H1 (cell line): Measurements from ENCODE around the gene TNNT3. TPM values are rescaled to one million over a fixed set of nuclear protein-coding genes. Genes with fewer than 3 reads are reported as not detected.

ENCODE experiments used
- CTCF ChIA-PET: fragments of 300-600 bp; sonication (Branson Sonifier 250); formaldehyde crosslinking; loops from one replicate; lab custom pipeline; 2021; ENCODE audit not compliant: partially characterized antibody; lab: Charles Lee
- POLR2A ChIA-PET: fragments of 300-600 bp; sonication (Branson Sonifier 250); formaldehyde crosslinking; loops from one replicate; lab custom pipeline; 2021; ENCODE audit warnings: inconsistent platforms; ENCODE audit not compliant: partially characterized antibody; lab: Charles Lee
- DNase-seq, 2 experiments: peaks; one replicate each; pipeline versions ENCODE4 v3.0.0 to v3.0.0-alpha.2; 2010 to 2022; ENCODE audit warnings: low spot score in 2 of 2, low read depth in 1 of 2, mixed read lengths in 1 of 2
- FAIRE-seq: peaks from 2 replicates; lab custom pipeline; 2011; peaks lifted over from hg19 to GRCh38; lab: Jason Lieb, UNC
- H2AFZ ChIP-seq: 2 replicates; pipeline ENCODE4 v1.8.1; 2012; ENCODE audit warnings: low read length, inconsistent platforms
- H2AK5ac ChIP-seq: 2 replicates; pipeline ENCODE4 v1.6.1; 2013; ENCODE audit warnings: low read depth, low read length
- H2BK120ac ChIP-seq: replicated peaks from 2 replicates; pipeline ENCODE3; 2013; ENCODE audit warnings: low read depth, low read length, inconsistent platforms
- H2BK12ac ChIP-seq: 2 replicates; pipeline ENCODE4 v1.6.1; 2013; ENCODE audit warnings: low read depth, low read length
- H2BK15ac ChIP-seq: 2 replicates; pipeline ENCODE4 v1.6.1; 2013; ENCODE audit warnings: low read length
- H2BK20ac ChIP-seq: 2 replicates; pipeline ENCODE4 v1.6.1; 2013; ENCODE audit warnings: low read length
- H2BK5ac ChIP-seq: 2 replicates; pipeline ENCODE4 v1.6.1; 2013; ENCODE audit warnings: low read depth, low read length
- H3K14ac ChIP-seq: 2 replicates; pipeline ENCODE4 v1.6.1; 2013; ENCODE audit warnings: inconsistent platforms; ENCODE audit not compliant: insufficient read length
- H3K18ac ChIP-seq: 2 replicates; pipeline ENCODE4 v1.6.1; 2013; ENCODE audit warnings: low read length; ENCODE audit errors: extremely low read depth
- H3K23ac ChIP-seq: 2 replicates; pipeline ENCODE4 v1.6.1; 2013; ENCODE audit warnings: inconsistent platforms; ENCODE audit not compliant: insufficient read length
- H3K23me2 ChIP-seq: 2 replicates; pipeline ENCODE4 v1.6.1; 2013; ENCODE audit warnings: low read depth, low read length
- H3K27ac ChIP-seq: 2 replicates; pipeline ENCODE4 v1.6.1; 2011; ENCODE audit warnings: low read depth, low read length, inconsistent platforms
- H3K27me3 ChIP-seq, 4 experiments: replicated peaks in 1 of 4; 1 replicate in 1 of 4; 2 replicates in 3 of 4; pipeline versions ENCODE4 v1.6.1 to v1.8.1; 2011 to 2013; ENCODE audit warnings: low read length in 3 of 4, mild to moderate bottlenecking in 3 of 4, inconsistent platforms in 2 of 4, mixed read lengths in 2 of 4, moderate library complexity in 1 of 4; ENCODE audit not compliant: control insufficient read depth in 3 of 4, insufficient read depth in 3 of 4; ENCODE audit errors: extremely low read depth in 1 of 4
- H3K36me3 ChIP-seq, 4 experiments: 2 replicates each; pipeline versions ENCODE4 v1.6.1 to v1.8.1; 2011 to 2013; ENCODE audit warnings: mild to moderate bottlenecking in 4 of 4, low read length in 3 of 4, moderate library complexity in 2 of 4, control low read depth in 1 of 4, inconsistent platforms in 1 of 4; ENCODE audit not compliant: insufficient read depth in 4 of 4, control insufficient read depth in 2 of 4
- H3K4ac ChIP-seq: replicated peaks from 2 replicates; pipeline ENCODE3; 2013; ENCODE audit warnings: low read length, low read depth, mixed read lengths, inconsistent platforms; ENCODE audit not compliant: insufficient read length
- H3K4me1 ChIP-seq, 4 experiments: replicated peaks in 1 of 4; 1 replicate in 1 of 4; 2 replicates in 3 of 4; pipeline versions ENCODE4 v1.6.1 to v1.8.1; 2011 to 2013; ENCODE audit warnings: low read length in 3 of 4, inconsistent platforms in 2 of 4, mixed read lengths in 1 of 4; ENCODE audit not compliant: insufficient read depth in 4 of 4, control insufficient read depth in 3 of 4
- H3K4me2 ChIP-seq, 2 experiments: 2 replicates each; pipeline versions ENCODE4 v1.6.1 to v1.8.1; 2011 to 2013; ENCODE audit warnings: low read depth in 2 of 2, low read length in 2 of 2, control low read depth in 1 of 2, inconsistent platforms in 1 of 2, mild to moderate bottlenecking in 1 of 2; ENCODE audit not compliant: insufficient read depth in 1 of 2
- H3K4me3 ChIP-seq, 4 experiments: fragments of 200-600, 300-600 bp in 1 of 4; sonication (generic), shearing (Covaris generic), sonication (Bioruptor Twin) in 1 of 4; 2 replicates each; pipeline versions ENCODE4 v1.5.1 to v1.8.1; 2011 to 2016; ENCODE audit warnings: low read length in 4 of 4, low read depth in 3 of 4, control low read depth in 2 of 4, inconsistent platforms in 2 of 4, mild to moderate bottlenecking in 2 of 4, mixed read lengths in 1 of 4, moderate library complexity in 1 of 4; ENCODE audit not compliant: insufficient read depth in 2 of 4; ENCODE audit errors: extremely low read depth in 1 of 4
- H3K56ac ChIP-seq: replicated peaks from 2 replicates; pipeline ENCODE3; 2013; ENCODE audit warnings: low read depth, mild to moderate bottlenecking, mixed read lengths, low read length, inconsistent platforms; ENCODE audit not compliant: insufficient read length
- H3K79me1 ChIP-seq: 2 replicates; pipeline ENCODE4 v1.6.1; 2013; ENCODE audit warnings: low read depth, low read length, control low read depth
- H3K79me2 ChIP-seq, 2 experiments: 2 replicates each; pipeline versions ENCODE4 v1.6.1 to v1.8.1; 2012 to 2013; ENCODE audit warnings: low read length in 2 of 2, mild to moderate bottlenecking in 2 of 2, inconsistent platforms in 1 of 2; ENCODE audit not compliant: insufficient read depth in 2 of 2, control insufficient read depth in 1 of 2
- H3K9ac ChIP-seq, 4 experiments: replicated peaks in 1 of 4; 1 replicate in 1 of 4; 2 replicates in 3 of 4; pipeline versions ENCODE4 v1.6.1 to v1.8.1; 2011 to 2013; ENCODE audit warnings: low read depth in 3 of 4, low read length in 3 of 4, control low read depth in 2 of 4, mild to moderate bottlenecking in 2 of 4, moderate library complexity in 2 of 4, inconsistent platforms in 1 of 4; ENCODE audit errors: extremely low read depth in 1 of 4
- H3K9me3 ChIP-seq, 2 experiments: 2 replicates each; pipeline versions ENCODE4 v1.6.1 to v1.8.1; 2012 to 2013; ENCODE audit warnings: mild to moderate bottlenecking in 2 of 2, moderate library complexity in 2 of 2, control low read depth in 1 of 2, inconsistent platforms in 1 of 2, low read depth in 1 of 2, low read length in 1 of 2, mixed read lengths in 1 of 2; ENCODE audit not compliant: insufficient read depth in 2 of 2
- H4K20me1 ChIP-seq, 2 experiments: replicated peaks in 1 of 2; 2 replicates each; pipeline versions ENCODE3 to v1.8.1; 2011 to 2013; ENCODE audit warnings: inconsistent platforms in 2 of 2, low read length in 2 of 2, mild to moderate bottlenecking in 1 of 2; ENCODE audit not compliant: insufficient read depth in 2 of 2, control insufficient read depth in 1 of 2
- H4K5ac ChIP-seq: 2 replicates; pipeline ENCODE4 v1.6.1; 2013; ENCODE audit warnings: low read length, low read depth, mixed read lengths, inconsistent platforms; ENCODE audit not compliant: insufficient read length
- H4K8ac ChIP-seq: 2 replicates; pipeline ENCODE4 v1.8.0; 2013; ENCODE audit warnings: mild to moderate bottlenecking, moderate library complexity, low read length, inconsistent platforms; ENCODE audit not compliant: insufficient read depth; ENCODE audit errors: extremely low read depth
- H4K91ac ChIP-seq: replicated peaks from 2 replicates; pipeline ENCODE3; 2013; ENCODE audit warnings: low read length, mixed read lengths, inconsistent platforms; ENCODE audit not compliant: insufficient read length
- ASH2L ChIP-seq: fragments of 200-600, 300-600 bp; sonication (generic); IDR thresholded peaks from one replicate; pipeline ENCODE4 v1.7.1; 2017; ENCODE audit warnings: low read length
- ATF2 ChIP-seq: IDR thresholded peaks from 2 replicates; pipeline ENCODE4 v1.6.1; 2012; ENCODE audit warnings: low read length, inconsistent platforms
- BCL11A ChIP-seq, 2 experiments: IDR thresholded peaks; one replicate each; pipeline ENCODE4 v1.6.1; 2011; ENCODE audit warnings: low read depth in 2 of 2, low read length in 2 of 2, mild to moderate bottlenecking in 2 of 2
- E2F6 ChIP-seq: IDR thresholded peaks from 2 replicates; pipeline ENCODE4 v1.6.1; 2012; ENCODE audit warnings: inconsistent platforms
- GABPA ChIP-seq: IDR thresholded peaks from 2 replicates; pipeline ENCODE4 v1.6.1; 2011; ENCODE audit warnings: mild to moderate bottlenecking, low read length, moderate library complexity, borderline replicate concordance; ENCODE audit not compliant: insufficient read depth
- KDM5A ChIP-seq: fragments of 200-600 bp; IDR thresholded peaks from 2 replicates; pipeline ENCODE4 v1.7.1; 2012; ENCODE audit warnings: mild to moderate bottlenecking, low read length, inconsistent platforms, mixed read lengths
- NRF1 ChIP-seq: IDR thresholded peaks from 2 replicates; pipeline ENCODE4 v1.6.1; 2011; ENCODE audit warnings: mild to moderate bottlenecking, low read depth, low read length, improper control_type of control experiment
- RNF2 ChIP-seq: fragments of 200-900, 300-1000 bp; sonication (generic); IDR thresholded peaks from 2 replicates; pipeline ENCODE4 v1.7.1; 2016; ENCODE audit warnings: borderline replicate concordance, low read depth, mild to moderate bottlenecking, antibody characterized with exemption, low read length; ENCODE audit not compliant: poor library complexity, severe bottlenecking; ENCODE audit errors: missing control alignments
- WGBS, 2 experiments: shearing (Covaris generic) in 1 of 2; methylation state at CpG; one replicate each; pipeline versions ENCODE4 v1.1.6 to v1.1.7; 2013 to 2015; ENCODE audit warnings: low lambda C conversion rate in 2 of 2, mixed read lengths in 2 of 2, inconsistent platforms in 1 of 2, low coverage in 1 of 2, missing lambda C conversion rate in 1 of 2; ENCODE audit not compliant: insufficient replicate concordance in 2 of 2, insufficient coverage in 1 of 2, insufficient read length in 1 of 2; ENCODE audit errors: extremely low coverage in 1 of 2, missing lambda C conversion rate in 1 of 2; 5-methylcytosine and 5-hydroxymethylcytosine counted together
- polyA plus RNA-seq, 7 experiments: library from polyadenylated mRNA; depleted of rRNA in 3 of 7; stranded (reverse) in 5 of 7; unstranded in 2 of 7; fragments of >200 nt in 5 of 7; fragments of 200-250 nt in 2 of 7; gene quantifications; 1 replicate in 5 of 7; 2 replicates in 1 of 7; 4 replicates in 1 of 7; pipeline versions ENCODE4 v1.2.1 to v1.2.3, GENCODE V29; 2011 to 2013; ENCODE audit warnings: missing spikeins in 2 of 7, mixed read lengths in 2 of 7
- total RNA-seq: library from RNA; stranded (reverse); fragmentation: NEBNext Ultra II Directional; extraction: Animal tissue kit (Norgen Biotek cat#: 25700); gene quantifications from 2 replicates; pipeline ENCODE4 v1.2.1, GENCODE V29; 2021

The TNNT3 gene
- total and polyA plus RNA-seq, 2 of the 8 experiments (the other 6 are each of a cell fraction or from before 2014, with no cell fraction given), result not detected

GRCh38 chr11:1935156-1936071 is 15.9 kb downstream of the TNNT3 start:
- CTCF ChIA-PET, result interaction anchor here (0.7 to 3.1 kb wide), 16 partner anchors 10 to 296 kb away, joined by 3 to 16 read pairs (median 5); partner anchors contain the start of gene TNNT3
- no peak overlapping the region for H3K9ac ChIP-seq
- peak in 1 of 2 experiments; percentile 43 for DNase-seq
- TF ChIP-seq GABPA (no peak), E2F6 (no peak), BCL11A (IDR thresholded peaks at IDR 0.05; ENCODE audit: low read depth in 2 of 2, low read length in 2 of 2) (no peak), NRF1 (no peak), ATF2 (no peak), ASH2L (no peak), RNF2 (no peak), KDM5A (no peak)

More at GRCh38 chr11:1935156-1936071, 15.9 kb downstream of the TNNT3 start:
- Histone ChIP-seq H2BK12ac (no peak overlapping the region), H3K79me1 (no peaks in the 10 kb centered on the region), H3K4ac (no peak overlapping the region), H4K5ac (no peak overlapping the region), H4K91ac (no peak overlapping the region), H3K18ac (no peak overlapping the region), H3K4me3 (no peak overlapping the region), H3K4me2 (no peak overlapping the region), H3K9me3 (no peaks in the 10 kb centered on the region), H3K27ac (no peak overlapping the region), H3K27me3 (no peaks in the 10 kb centered on the region), H2BK120ac (no peak overlapping the region), H2AFZ (no peak overlapping the region), H3K4me1 (peaks cover 0 to 3% (median 0%) of the 10 kb centered on the region in 4 experiments; a peak in 1 of 7 replicates), H3K23ac (no peak overlapping the region), H2AK5ac (no peak overlapping the region), H2BK20ac (no peak overlapping the region), H3K56ac (no peak overlapping the region), H4K20me1 (no peaks in the 10 kb centered on the region), H3K14ac (no peak overlapping the region), H4K8ac (no peak overlapping the region; the same call in 1 of the 2 replicates), H3K79me2 (no peaks in the 10 kb centered on the region), H3K23me2 (peaks cover 6% of the 10 kb centered on the region; the same call in 1 of the 2 replicates), H2BK5ac (no peak overlapping the region), H3K36me3 (no peaks in the 10 kb centered on the region), H2BK15ac (no peak overlapping the region)
- WGBS, 2 experiments, result 88% methylated on average over 28 of the region's 33 CpGs; no CpG with 5 or more reads in 1 of the 2 experiments
- POLR2A ChIA-PET, result no interaction called here
- FAIRE-seq, result no peak
